ENCODE measurements around the gene CIITA.

- TF ChIP-seq, protein P1, sequence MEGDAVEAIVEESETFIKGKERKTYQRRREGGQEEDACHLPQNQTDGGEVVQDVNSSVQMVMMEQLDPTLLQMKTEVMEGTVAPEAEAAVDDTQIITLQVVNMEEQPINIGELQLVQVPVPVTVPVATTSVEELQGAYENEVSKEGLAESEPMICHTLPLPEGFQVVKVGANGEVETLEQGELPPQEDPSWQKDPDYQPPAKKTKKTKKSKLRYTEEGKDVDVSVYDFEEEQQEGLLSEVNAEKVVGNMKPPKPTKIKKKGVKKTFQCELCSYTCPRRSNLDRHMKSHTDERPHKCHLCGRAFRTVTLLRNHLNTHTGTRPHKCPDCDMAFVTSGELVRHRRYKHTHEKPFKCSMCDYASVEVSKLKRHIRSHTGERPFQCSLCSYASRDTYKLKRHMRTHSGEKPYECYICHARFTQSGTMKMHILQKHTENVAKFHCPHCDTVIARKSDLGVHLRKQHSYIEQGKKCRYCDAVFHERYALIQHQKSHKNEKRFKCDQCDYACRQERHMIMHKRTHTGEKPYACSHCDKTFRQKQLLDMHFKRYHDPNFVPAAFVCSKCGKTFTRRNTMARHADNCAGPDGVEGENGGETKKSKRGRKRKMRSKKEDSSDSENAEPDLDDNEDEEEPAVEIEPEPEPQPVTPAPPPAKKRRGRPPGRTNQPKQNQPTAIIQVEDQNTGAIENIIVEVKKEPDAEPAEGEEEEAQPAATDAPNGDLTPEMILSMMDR (IDR thresholded peaks at IDR 0.05; ENCODE audit: insufficient read depth, low read length, poor library complexity, severe bottlenecking): no peak
- TF ChIP-seq EZH2phosphoT487 (conservative IDR thresholded peaks at IDR 0.05; ENCODE audit: low read length): no peak
Measured at GRCh38 chr16:10978871-10979446, 102.0 kb downstream of the CIITA start.

Measured in SU-DHL-6 (cell line).